Upper lobe of left lung (tissue), 6 donors: ENCODE data around the gene TCF7. TPM values are rescaled to one million over a fixed set of nuclear protein-coding genes. Genes with fewer than 3 reads are reported as not detected.

Experiments used
- ATAC-seq, 2 donors: fragments of 200-7000 bp; cut with Tn5 transposase; one replicate each; pipeline ENCODE4 v1.9.1; 2022; ENCODE audit warnings: mild to moderate bottlenecking in 2 of 2, moderate library complexity in 2 of 2; ENCODE audit not compliant: low FRiP score in 2 of 2
- DNase-seq, 2 donors: peaks; one replicate each; pipeline ENCODE4 v3.0.0-alpha.2; 2019 to 2020
- H3K27ac ChIP-seq, 4 donors: fragments of 200-600 bp; sonication (generic); one replicate each; pipeline ENCODE4 v1.5.1; 2016 to 2019
- H3K27me3 ChIP-seq, 4 donors: fragments of 200-600 bp; sonication (generic); one replicate each; pipeline ENCODE4 v1.5.1; 2017 to 2019
- H3K36me3 ChIP-seq, 4 donors: fragments of 200-600 bp; sonication (generic); one replicate each; pipeline ENCODE4 v1.5.1; 2016 to 2019
- H3K4me1 ChIP-seq, 4 donors: fragments of 200-600 bp; sonication (generic); one replicate each; pipeline ENCODE4 v1.5.1; 2018 to 2019
- H3K4me3 ChIP-seq, 4 donors: fragments of 200-600 bp; sonication (generic); one replicate each; pipeline ENCODE4 v1.5.1; 2017 to 2019; ENCODE audit warnings: mild to moderate bottlenecking in 2 of 4, moderate library complexity in 1 of 4
- H3K9me3 ChIP-seq, 4 donors: fragments of 200-600 bp; sonication (generic); one replicate each; pipeline ENCODE4 v1.5.1; 2018 to 2019
- EP300 ChIP-seq, 4 donors: sonication (generic); formaldehyde crosslinking; IDR thresholded peaks; one replicate each; pipeline ENCODE4 v1.5.1; 2017; ENCODE audit warnings: antibody characterized with exemption in 4 of 4, control low read depth in 2 of 4
- POLR2A ChIP-seq, 4 donors: fragments of 450-650 bp; IDR thresholded peaks; one replicate each; pipeline ENCODE4 v1.5.1; 2016 to 2017; ENCODE audit warnings: antibody characterized with exemption in 4 of 4, mild to moderate bottlenecking in 2 of 4
- POLR2AphosphoS5 ChIP-seq, 2 donors: sonication (generic); formaldehyde crosslinking; IDR thresholded peaks; one replicate each; pipeline ENCODE4 v1.5.1; 2017; ENCODE audit warnings: antibody characterized with exemption in 2 of 2
- WGBS, 2 donors: methylation state at CpG; one replicate each; pipeline ENCODE4 v1.1.5; 2017 to 2018; 5-methylcytosine and 5-hydroxymethylcytosine counted together
- total RNA-seq, 6 donors: library from RNA; depleted of rRNA in 4 of 6; stranded (reverse); fragments of >200 nt in 4 of 6; gene quantifications; one replicate each; pipeline versions ENCODE4 v1.1.0 to v1.2.1, GENCODE V29; 2016 to 2021
- TF ChIP-seq, protein P1 (sequence below), 6 experiments: fragments of 450-650 bp in 4 of 6; fragments of 200-600 bp in 2 of 6; sonication (generic) in 2 of 6; IDR thresholded peaks; one replicate each; pipeline ENCODE4 v1.5.1; 2016 to 2019; ENCODE audit warnings: antibody characterized with exemption in 6 of 6
- donor health status: DM: no; HTN: no; CAD: no; lungs with moderate emphysema.
- donor health status: DM: no; HTN: yes; CAD: no; lungs with severe emphysema.

Gene TCF7
- total RNA-seq, 6 donors from 2014 or later, result 3.5 to 7.4 (median 5.8) TPM

DNA sequence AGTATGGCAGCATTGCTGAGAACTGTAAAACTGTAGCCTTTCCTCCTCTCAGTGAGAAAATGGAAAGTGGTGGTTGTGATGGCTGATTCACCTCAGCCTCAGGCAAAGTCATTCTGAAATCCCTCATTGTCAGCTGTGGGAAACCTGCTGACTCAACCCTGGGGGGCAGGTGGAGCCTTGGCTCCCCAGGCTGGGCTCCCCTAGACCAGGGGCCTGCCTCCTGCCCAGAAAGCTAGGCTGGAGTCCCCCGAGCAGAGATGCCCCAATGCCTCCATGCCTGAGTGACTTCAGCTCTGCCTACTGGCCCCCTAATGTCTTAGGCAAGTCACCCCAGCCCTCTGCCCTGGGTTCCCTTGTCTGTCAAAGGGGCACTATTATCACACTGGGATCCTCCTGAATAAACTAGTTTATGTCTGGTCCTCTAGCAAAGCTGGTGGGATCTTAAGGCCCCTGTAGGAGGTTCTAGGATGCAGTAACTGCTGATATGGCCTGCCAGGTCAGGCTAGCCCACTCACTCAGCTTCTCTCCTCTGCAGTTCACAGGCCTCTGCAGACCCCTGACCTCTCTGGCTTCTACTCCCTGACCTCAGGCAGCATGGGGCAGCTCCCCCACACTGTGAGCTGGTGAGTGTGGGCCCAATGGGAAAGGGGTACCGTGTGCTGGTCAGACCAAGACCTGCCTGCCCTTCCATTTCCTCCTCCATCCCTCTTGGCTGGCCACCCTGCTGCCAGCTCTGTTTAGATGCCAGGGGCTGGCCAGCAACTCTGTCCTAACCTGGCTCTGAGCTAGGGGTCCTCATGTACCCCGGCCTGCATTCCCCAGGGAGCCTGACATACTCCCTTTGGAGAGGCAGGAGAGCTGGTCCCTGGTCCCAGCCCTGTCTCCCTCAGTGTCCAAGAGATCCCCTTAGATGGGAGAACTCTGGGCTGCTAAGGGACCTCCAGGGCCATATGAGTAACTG, 24.2 kb downstream of the TCF7 start:
- ATAC-seq, result no peak
- Histone ChIP-seq H3K9me3 (no peaks in the 10 kb centered on the region), H3K36me3 (peaks cover 0 to 67% (median 32%) of the 10 kb centered on the region in 4 donors), H3K27me3 (no peaks in the 10 kb centered on the region), H3K4me1 (peaks cover 5 to 19% (median 7%) of the 10 kb centered on the region in 4 donors), H3K4me3 (no peak overlapping the region), H3K27ac (peak overlapping the region in 1 of 4 donors; percentile 27)
- TF ChIP-seq, protein P1, sequence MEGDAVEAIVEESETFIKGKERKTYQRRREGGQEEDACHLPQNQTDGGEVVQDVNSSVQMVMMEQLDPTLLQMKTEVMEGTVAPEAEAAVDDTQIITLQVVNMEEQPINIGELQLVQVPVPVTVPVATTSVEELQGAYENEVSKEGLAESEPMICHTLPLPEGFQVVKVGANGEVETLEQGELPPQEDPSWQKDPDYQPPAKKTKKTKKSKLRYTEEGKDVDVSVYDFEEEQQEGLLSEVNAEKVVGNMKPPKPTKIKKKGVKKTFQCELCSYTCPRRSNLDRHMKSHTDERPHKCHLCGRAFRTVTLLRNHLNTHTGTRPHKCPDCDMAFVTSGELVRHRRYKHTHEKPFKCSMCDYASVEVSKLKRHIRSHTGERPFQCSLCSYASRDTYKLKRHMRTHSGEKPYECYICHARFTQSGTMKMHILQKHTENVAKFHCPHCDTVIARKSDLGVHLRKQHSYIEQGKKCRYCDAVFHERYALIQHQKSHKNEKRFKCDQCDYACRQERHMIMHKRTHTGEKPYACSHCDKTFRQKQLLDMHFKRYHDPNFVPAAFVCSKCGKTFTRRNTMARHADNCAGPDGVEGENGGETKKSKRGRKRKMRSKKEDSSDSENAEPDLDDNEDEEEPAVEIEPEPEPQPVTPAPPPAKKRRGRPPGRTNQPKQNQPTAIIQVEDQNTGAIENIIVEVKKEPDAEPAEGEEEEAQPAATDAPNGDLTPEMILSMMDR (IDR thresholded peaks at IDR 0.05), result no peak
- TF ChIP-seq EP300 (IDR thresholded peaks at IDR 0.05), result no peak
- TF ChIP-seq POLR2A (IDR thresholded peaks at IDR 0.05), result no peak
- TF ChIP-seq POLR2AphosphoS5 (IDR thresholded peaks at IDR 0.05), result no peak
- WGBS, 2 donors, result 88 to 94% methylated on average over 1 to 3 of the region's 3 CpGs
- DNase-seq, result peak in 1 of 2 donors; percentile 14

GRCh38 chr5:134139377-134139851, 24.9 kb downstream of the TCF7 start:
- Histone ChIP-seq H3K36me3 (peaks cover 0 to 67% (median 34%) of the 10 kb centered on the region in 4 donors), H3K4me3 (no peak overlapping the region), H3K4me1 (peaks cover 5 to 19% (median 7%) of the 10 kb centered on the region in 4 donors), H3K27me3 (no peaks in the 10 kb centered on the region), H3K27ac (peak overlapping the region in 1 of 4 donors; percentile 6), H3K9me3 (no peaks in the 10 kb centered on the region)
- WGBS, 2 donors, result 92 to 100% methylated on average over 2 to 4 of the region's 4 CpGs
- DNase-seq, result peak in 1 of 2 donors; percentile 14
- ATAC-seq, result no peak
- TF ChIP-seq, protein P1 (IDR thresholded peaks at IDR 0.05), result no peak
- TF ChIP-seq POLR2AphosphoS5 (IDR thresholded peaks at IDR 0.05) (no peak), POLR2A (IDR thresholded peaks at IDR 0.05) (no peak), EP300 (IDR thresholded peaks at IDR 0.05) (no peak)

DNA sequence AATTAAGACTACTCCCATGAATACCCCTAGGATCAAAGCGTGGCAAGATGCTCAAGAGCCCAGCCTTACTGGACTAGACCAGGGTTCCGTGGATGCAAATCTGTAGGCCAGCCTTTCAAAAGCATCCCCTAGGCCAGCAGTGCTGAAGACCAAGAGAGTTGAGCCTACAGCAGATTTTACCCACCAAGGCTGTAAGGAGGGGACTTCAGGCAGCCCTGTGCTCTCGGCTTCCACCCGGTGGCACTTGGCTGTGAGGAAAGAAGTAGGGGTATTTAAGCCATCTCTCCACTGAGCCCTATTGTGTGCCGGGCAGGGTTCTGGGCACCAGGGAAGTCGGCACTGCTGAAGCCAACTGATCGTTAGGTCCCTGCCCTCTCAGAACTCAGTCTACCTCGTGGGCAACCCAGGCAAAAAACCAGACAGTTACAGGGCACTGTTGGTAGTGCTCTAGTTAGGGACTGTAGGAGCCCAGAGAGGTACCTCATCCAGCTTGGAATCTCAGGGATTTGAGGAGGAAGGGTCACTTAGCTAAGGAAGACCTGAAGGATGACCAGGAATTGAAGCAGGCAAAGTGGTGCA, 25.5 kb downstream of the TCF7 start:
- WGBS, 2 donors, result 86 to 87% methylated on average over 3 to 8 of the region's 8 CpGs
- Histone ChIP-seq H3K27me3 (no peaks in the 10 kb centered on the region), H3K4me1 (peaks cover 5 to 19% (median 7%) of the 10 kb centered on the region in 4 donors), H3K36me3 (peaks cover 0 to 68% (median 37%) of the 10 kb centered on the region in 4 donors), H3K27ac (peak overlapping the region in 1 of 4 donors; percentile 6), H3K9me3 (no peaks in the 10 kb centered on the region), H3K4me3 (no peak overlapping the region)
- TF ChIP-seq, protein P1 (IDR thresholded peaks at IDR 0.05), result no peak
- TF ChIP-seq POLR2AphosphoS5 (IDR thresholded peaks at IDR 0.05), result no peak
- TF ChIP-seq EP300 (IDR thresholded peaks at IDR 0.05), result no peak
- no peak for TF ChIP-seq POLR2A (IDR thresholded peaks at IDR 0.05)
- ATAC-seq (no peak), DNase-seq (peak in 1 of 2 donors; percentile 15)

DNA sequence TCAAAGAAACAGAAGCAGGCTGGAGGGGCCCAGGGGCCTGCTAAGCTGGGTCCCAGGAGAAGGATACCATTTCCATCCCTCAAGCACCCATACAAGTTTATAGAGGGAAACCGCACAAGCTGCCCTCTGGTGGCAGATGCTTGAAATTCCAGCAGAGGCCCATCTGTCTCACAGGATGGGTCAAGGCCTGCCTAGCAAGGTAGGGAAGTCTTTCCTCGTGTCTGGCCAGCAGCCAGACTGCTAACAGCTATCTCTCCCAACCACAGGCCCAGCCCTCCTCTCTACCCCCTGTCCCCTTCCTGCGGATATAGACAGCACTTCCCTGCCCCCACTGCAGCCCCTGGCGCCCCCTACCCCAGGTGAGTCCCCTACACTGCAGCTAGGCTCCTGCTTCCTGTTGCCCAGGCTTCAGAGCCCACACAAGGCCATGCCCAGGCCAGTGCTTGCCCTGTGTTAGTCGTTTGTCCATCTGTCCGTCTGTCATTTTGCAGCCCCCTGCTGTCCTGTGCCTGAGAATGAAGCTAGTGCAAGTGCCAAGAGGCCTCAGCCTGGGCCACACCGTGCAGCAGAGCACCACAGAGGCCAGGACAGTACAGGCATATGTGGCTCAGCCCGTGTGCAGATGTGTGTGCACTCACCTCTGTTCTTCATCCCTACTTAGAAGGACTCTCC, 26.2 kb downstream of the TCF7 start:
- H3K27ac ChIP-seq, result no peak overlapping the region
- peaks cover 5 to 26% (median 7%) of the 10 kb centered on the region in 4 donors for H3K4me1 ChIP-seq
- TF ChIP-seq EP300 (IDR thresholded peaks at IDR 0.05), result no peak
- TF ChIP-seq, protein P1 (IDR thresholded peaks at IDR 0.05), result peak; percentile 53 to 81 (median 72)
- ATAC-seq (peak; percentile 66 to 70), DNase-seq (peak in 1 of 2 donors; percentile 57)
- no peak overlapping the region for H3K4me3 ChIP-seq
- H3K9me3 ChIP-seq, result no peaks in the 10 kb centered on the region
- peaks cover 0 to 71% (median 38%) of the 10 kb centered on the region in 4 donors for H3K36me3 ChIP-seq
- no peaks in the 10 kb centered on the region for H3K27me3 ChIP-seq
- 36 to 67% methylated on average over 3 to 8 of the region's 8 CpGs for WGBS, 2 donors
